Testis (tissue), 3 donors: ENCODE results near the gene CIDEB. TPM values are rescaled to one million over a fixed set of nuclear protein-coding genes. Genes with fewer than 3 reads are reported as not detected.

Experiments
- DNase-seq: peaks from one replicate; pipeline ENCODE4 v3.0.0-alpha.2; 2019
- H3K27ac ChIP-seq, 2 donors: fragments of 200-600 bp; sonication (generic); one replicate each; pipeline ENCODE4 v1.5.1; 2019
- H3K27me3 ChIP-seq: fragments of 200-600 bp; sonication (generic); one replicate; pipeline ENCODE4 v1.5.1; 2019
- H3K36me3 ChIP-seq: fragments of 200-600 bp; sonication (generic); one replicate; pipeline ENCODE4 v1.5.1; 2017; ENCODE audit warnings: low read depth; ENCODE audit errors: missing control alignments
- H3K4me1 ChIP-seq: fragments of 200-600 bp; sonication (generic); one replicate; pipeline ENCODE4 v1.5.1; 2019
- H3K4me3 ChIP-seq, 2 donors: fragments of 200-600 bp; sonication (generic); one replicate each; pipeline ENCODE4 v1.5.1; 2017 to 2019
- H3K9me3 ChIP-seq: fragments of 200-600 bp; sonication (generic); one replicate; pipeline ENCODE4 v1.5.1; 2017
- CTCF ChIP-seq, 3 experiments: fragments of 450-650 bp in 2 of 3; fragments of 200-600 bp in 1 of 3; sonication (generic) in 1 of 3; IDR thresholded peaks; one replicate each; pipeline ENCODE4 v1.5.1; 2016 to 2019; ENCODE audit warnings: antibody characterized with exemption in 3 of 3, mild to moderate bottlenecking in 2 of 3, moderate library complexity in 1 of 3
- POLR2A ChIP-seq: fragments of 450-650 bp; IDR thresholded peaks from one replicate; pipeline ENCODE4 v1.6.1; 2017; ENCODE audit warnings: antibody characterized with exemption, mild to moderate bottlenecking, moderate library complexity
- WGBS, 2 donors: methylation state at CpG; one replicate each; pipeline ENCODE4 v1.1.5; 2018; 5-methylcytosine and 5-hydroxymethylcytosine counted together
- intact Hi-C: fragments of 100-400 bp; cut with DNase I; formaldehyde crosslinking; loops from one replicate; pipeline ENCODE4 v1.15.1; 2023; ENCODE audit warnings: low total_unique reads
- polyA plus RNA-seq: library from polyadenylated mRNA; stranded (reverse); fragments of 350-450 nt; fragmentation: Illumina TruSeq; extraction: RNeasy Lipid Tissue Mini Kit (QIAGEN cat#74804); gene quantifications from one replicate; pipeline ENCODE4 v1.2.3, GENCODE V29; 2014; ENCODE audit warnings: low read depth, low replicate concordance; ENCODE audit not compliant: insufficient read depth
- total RNA-seq, 2 donors: library from RNA; depleted of rRNA; stranded (reverse); fragments of >200 nt; gene quantifications; one replicate each; pipeline ENCODE4 v1.2.3, GENCODE V29; 2016

CIDEB gene
- total and polyA plus RNA-seq, 3 donors from 2014 or later = 3.8 to 7.0 (median 6.6) TPM

- Histone ChIP-seq H3K36me3 (no peaks in the 10 kb centered on the region), H3K27me3 (no peaks in the 10 kb centered on the region), H3K27ac (no peak overlapping the region), H3K4me1 (no peaks in the 10 kb centered on the region), H3K9me3 (no peaks in the 10 kb centered on the region), H3K4me3 (no peak overlapping the region)
- DNase-seq = no peak
- intact Hi-C loops = no loop called here
- 89% methylated on average over 12 to 16 of the region's 16 CpGs for WGBS, 2 donors
- TF ChIP-seq POLR2A (no peak), CTCF (IDR thresholded peaks at IDR 0.05) (no peak)
These were observed 47.6 kb downstream of the CIDEB start for GRCh38 chr14:24260026-24260779.

DNA sequence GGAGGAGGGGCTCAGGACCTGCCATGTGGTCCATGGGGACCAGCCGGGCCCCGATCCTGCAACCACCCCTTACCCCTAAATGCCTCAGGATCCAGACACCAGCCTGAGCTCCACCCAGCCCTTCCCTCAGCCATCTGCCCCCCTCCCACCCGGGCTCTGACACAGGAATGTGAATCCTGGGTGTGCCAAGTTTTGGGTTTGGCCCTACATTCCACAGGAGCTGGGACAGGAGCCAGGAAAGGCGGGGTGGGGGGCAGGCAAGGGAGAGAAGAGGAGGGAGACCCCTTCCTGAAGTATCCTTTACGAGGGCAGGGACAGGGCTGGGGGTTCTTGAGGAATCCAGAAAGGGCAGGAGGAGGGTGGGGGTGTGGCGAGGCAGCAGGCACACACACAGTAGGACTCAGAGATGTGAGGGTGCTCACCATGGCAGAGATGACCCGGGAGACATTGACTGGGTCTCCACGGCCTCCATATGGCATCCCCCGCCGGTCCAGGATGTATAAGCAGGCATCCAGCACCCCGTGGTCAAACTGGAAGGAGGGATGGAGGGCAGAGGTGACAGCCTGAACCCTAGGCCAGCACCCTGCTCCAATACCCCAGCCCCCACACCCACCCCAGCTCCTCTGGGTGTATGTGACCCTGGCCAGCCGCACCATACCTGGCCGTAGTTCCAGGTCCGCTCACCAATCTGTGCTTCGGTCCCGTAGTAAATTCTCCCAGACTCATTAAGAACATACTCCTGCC, 48.3 kb downstream of the CIDEB start:
- WGBS, 2 donors = 85 to 90% methylated on average over 14 to 16 of the region's 16 CpGs
- no peaks in the 10 kb centered on the region for H3K4me1 ChIP-seq
- no peak overlapping the region for H3K27ac ChIP-seq
- no peaks in the 10 kb centered on the region for H3K27me3 ChIP-seq
- H3K4me3 ChIP-seq = no peak overlapping the region
- no peaks in the 10 kb centered on the region for H3K9me3 ChIP-seq
- no peaks in the 10 kb centered on the region for H3K36me3 ChIP-seq
- TF ChIP-seq CTCF (IDR thresholded peaks at IDR 0.05) = no peak
- TF ChIP-seq POLR2A = no peak
- no peak for DNase-seq
- intact Hi-C loops = no loop called here

DNA sequence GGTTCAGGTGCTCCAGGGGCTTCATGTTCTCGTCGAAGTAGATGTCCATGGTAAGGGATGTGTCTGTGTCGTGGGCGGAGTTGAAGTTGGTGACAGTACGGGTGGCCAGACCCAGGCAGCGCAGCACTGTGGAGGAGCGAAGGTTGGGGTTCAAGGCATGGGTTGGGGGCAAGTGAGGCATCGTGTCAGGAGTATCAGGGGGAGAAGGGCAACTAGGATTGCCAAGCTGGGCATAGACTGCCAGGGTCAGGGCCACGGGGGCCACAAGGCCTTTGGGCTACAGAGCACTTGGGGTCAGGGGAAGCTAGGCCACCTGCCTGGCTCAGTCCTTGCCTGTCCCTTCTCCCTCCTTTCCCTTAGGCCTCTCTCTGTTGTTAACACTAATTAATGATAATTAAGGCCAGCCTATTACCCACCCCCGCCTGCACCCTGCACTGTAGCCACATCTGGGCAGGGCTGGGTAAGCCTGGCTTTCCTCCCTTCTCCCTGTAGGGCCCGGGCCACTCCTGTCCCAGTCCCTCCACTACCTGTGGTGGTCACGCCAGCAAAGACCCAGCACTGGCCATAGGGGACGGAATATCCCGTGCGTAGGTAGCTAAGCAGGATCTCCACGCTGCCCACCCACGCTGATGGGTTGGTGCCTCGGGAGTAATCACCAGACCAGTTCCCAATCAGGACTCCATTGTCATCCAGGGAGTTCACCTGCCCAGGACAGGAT, 49.1 kb downstream of the CIDEB start:
- TF ChIP-seq CTCF (IDR thresholded peaks at IDR 0.05) (no peak), POLR2A (no peak)
- 83 to 94% methylated on average over 5 to 18 of the region's 18 CpGs for WGBS, 2 donors
- no peak overlapping the region for H3K4me3 ChIP-seq
- no peak for DNase-seq
- H3K9me3 ChIP-seq = no peaks in the 10 kb centered on the region
- no peaks in the 10 kb centered on the region for H3K4me1 ChIP-seq
- no peaks in the 10 kb centered on the region for H3K36me3 ChIP-seq
- H3K27ac ChIP-seq = no peak overlapping the region
- intact Hi-C loops = no loop called here
- H3K27me3 ChIP-seq = no peaks in the 10 kb centered on the region

DNA sequence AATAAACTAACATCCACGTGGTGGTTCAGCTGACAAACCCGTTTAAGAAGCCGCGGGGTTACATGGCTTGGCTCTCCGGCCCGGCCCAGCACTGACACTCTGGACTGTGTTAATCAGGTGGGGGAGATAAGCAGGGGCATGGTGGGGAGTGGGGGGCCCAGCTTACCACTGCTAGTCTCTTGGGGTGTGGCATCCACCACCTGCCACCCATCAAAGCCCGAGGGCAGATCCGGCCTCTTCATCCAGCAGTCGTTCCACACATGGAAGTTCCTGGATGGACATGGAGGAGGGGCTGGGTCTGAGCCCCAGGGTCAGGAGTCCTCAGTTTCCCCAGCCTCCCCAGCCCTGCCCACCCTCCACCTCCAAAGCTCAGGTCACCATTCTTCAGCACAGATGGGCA, 49.7 kb downstream of the CIDEB start:
- no peaks in the 10 kb centered on the region for H3K36me3 ChIP-seq
- WGBS, 2 donors = 87 to 92% methylated on average over 6 to 9 of the region's 9 CpGs
- H3K9me3 ChIP-seq = no peaks in the 10 kb centered on the region
- no peaks in the 10 kb centered on the region for H3K27me3 ChIP-seq
- no peak for DNase-seq
- intact Hi-C loops = no loop called here
- H3K4me1 ChIP-seq = no peaks in the 10 kb centered on the region
- no peak overlapping the region for H3K4me3 ChIP-seq
- TF ChIP-seq POLR2A (no peak), CTCF (IDR thresholded peaks at IDR 0.05) (no peak)
- no peak overlapping the region for H3K27ac ChIP-seq
